GM12878 (cell line): Measurements from ENCODE around the gene ANK3. TPM values are rescaled to one million over a fixed set of nuclear protein-coding genes. Genes with fewer than 3 reads are reported as not detected.
A peak's percentile ranks its signal among the peaks of the same experiment; 100 is the strongest.

ENCODE experiments used
- CBX3 ChIP-seq: fragments of 200-600 bp; sonication (generic); IDR thresholded peaks from 2 replicates; pipeline ENCODE4 v1.6.1; 2016; ENCODE audit warnings: low read depth, borderline replicate concordance
- CEBPB ChIP-seq, 2 experiments: fragments of 150-350 bp in 1 of 2; IDR thresholded peaks; 2 replicates each; pipeline ENCODE4 v1.6.1; 2012 to 2014; ENCODE audit warnings: low read depth in 2 of 2, low read length in 2 of 2, borderline replicate concordance in 1 of 2, inconsistent platforms in 1 of 2
- CHD2 ChIP-seq: IDR thresholded peaks from 2 replicates; pipeline ENCODE4 v1.6.1; 2011; ENCODE audit warnings: low read depth, low read length, improper control_type of control experiment, borderline replicate concordance
- CREM ChIP-seq: IDR thresholded peaks from 2 replicates; pipeline ENCODE4 v1.6.1; 2014; ENCODE audit warnings: antibody characterized with exemption, low read depth
- E2F4 ChIP-seq: IDR thresholded peaks from 2 replicates; pipeline ENCODE4 v1.6.1; 2012; ENCODE audit warnings: low read depth, low read length, improper control_type of control experiment
- EZH2 ChIP-seq: IDR thresholded peaks from 2 replicates; pipeline ENCODE4 v1.6.1; 2012; ENCODE audit warnings: low read depth, mild to moderate bottlenecking, control low read depth, inconsistent platforms, low read length, borderline replicate concordance; ENCODE audit not compliant: control insufficient read depth
- GATAD2B ChIP-seq: fragments of 450-650 bp; conservative IDR thresholded peaks from 2 replicates; pipeline ENCODE4 v1.6.1; 2017; ENCODE audit warnings: low read depth, mild to moderate bottlenecking, moderate library complexity
- HDGF ChIP-seq: fragments of 450-650 bp; IDR thresholded peaks from 2 replicates; pipeline ENCODE4 v1.6.1; 2016; ENCODE audit warnings: antibody characterized with exemption
- IKZF2 ChIP-seq, 2 experiments: fragments of 450-650 bp; IDR thresholded peaks; 2 replicates each; pipeline ENCODE4 v1.6.1; 2017; ENCODE audit warnings: mild to moderate bottlenecking in 2 of 2, moderate library complexity in 2 of 2
- MXI1 ChIP-seq: fragments of 150-350 bp; IDR thresholded peaks from 2 replicates; pipeline ENCODE4 v1.6.1; 2011; ENCODE audit warnings: low read depth, mild to moderate bottlenecking, inconsistent platforms, low read length, improper control_type of control experiment
- NRF1 ChIP-seq: conservative IDR thresholded peaks from 2 replicates; pipeline ENCODE4 v1.6.1; 2011; ENCODE audit warnings: mild to moderate bottlenecking, low read depth, low read length, improper control_type of control experiment
- PRDM15 ChIP-seq: fragments of 450-650 bp; formaldehyde crosslinking; IDR thresholded peaks from 2 replicates; pipeline ENCODE4 v1.4.0; 2020; ENCODE audit warnings: mild to moderate bottlenecking, moderate library complexity
- RAD51 ChIP-seq: fragments of 450-650 bp; IDR thresholded peaks from 2 replicates; pipeline ENCODE4 v1.6.1; 2016; ENCODE audit warnings: moderate library complexity, mild to moderate bottlenecking, inconsistent platforms
- RCOR1 ChIP-seq: conservative IDR thresholded peaks from 2 replicates; pipeline ENCODE4 v1.6.1; 2012; ENCODE audit warnings: low read depth, low read length, improper control_type of control experiment
- TAF1 ChIP-seq: IDR thresholded peaks from 2 replicates; pipeline ENCODE4 v1.6.1; 2011; ENCODE audit warnings: mild to moderate bottlenecking, low read depth, low read length, borderline replicate concordance
- TARDBP ChIP-seq: IDR thresholded peaks from 2 replicates; pipeline ENCODE4 v1.6.1; 2016; ENCODE audit warnings: borderline replicate concordance
- USF1 ChIP-seq: IDR thresholded peaks from 2 replicates; pipeline ENCODE4 v1.6.1; 2011; ENCODE audit warnings: borderline replicate concordance, low read depth, mild to moderate bottlenecking, moderate library complexity, mixed read lengths, low read length; ENCODE audit not compliant: insufficient read depth; ENCODE audit errors: extremely low read length
- USF2 ChIP-seq: IDR thresholded peaks from 2 replicates; pipeline ENCODE4 v1.6.1; 2011; ENCODE audit warnings: low read depth, low read length, improper control_type of control experiment, borderline replicate concordance
- ZBTB11 ChIP-seq: fragments of 450-650 bp; formaldehyde crosslinking; IDR thresholded peaks from 2 replicates; pipeline ENCODE4 v1.5.0; 2022; ENCODE audit warnings: mild to moderate bottlenecking, missing genetic modification characterization
- ZNF274 ChIP-seq: IDR thresholded peaks from one replicate; pipeline ENCODE4 v1.8.0; 2011; ENCODE audit not compliant: insufficient read length, insufficient read depth
- ZNF622 ChIP-seq: fragments of 450-650 bp; IDR thresholded peaks from 2 replicates; pipeline ENCODE4 v1.6.1; 2017; ENCODE audit warnings: mild to moderate bottlenecking, inconsistent platforms
- polyA plus RNA-seq, 11 experiments: library from polyadenylated mRNA; depleted of rRNA in 4 of 11; unstranded in 6 of 11; stranded (reverse) in 5 of 11; fragments of >200 nt; fragmentation: Nextera tagmentation in 4 of 11; fragmentation: Illumina TruSeq in 1 of 11; extraction: Ambion mirVana in 4 of 11; extraction: Trizol in 1 of 11; gene quantifications; 1 replicate in 1 of 11; 2 replicates in 10 of 11; pipeline versions ENCODE4 v1.2.1 to v1.2.3, GENCODE V29; 2011 to 2016; ENCODE audit warnings: inconsistent platforms in 2 of 11, missing spikeins in 2 of 11, low read depth in 1 of 11
- total RNA-seq, 4 experiments: library from RNA; depleted of rRNA in 3 of 4; stranded (reverse); fragments of >200 nt in 3 of 4; fragmentation: Illumina TruSeq in 1 of 4; extraction: Trizol in 1 of 4; gene quantifications; 2 replicates each; pipeline versions ENCODE4 v1.2.1 to v1.2.3, GENCODE V29; 2013 to 2021

The ANK3 gene
- total and polyA plus RNA-seq, 10 of the 15 experiments (the other 5 are each of a cell fraction or from before 2014, with no cell fraction given), result 0.06 to 0.82 (median 0.20) TPM; not detected in 2

GRCh38 chr10:60086862-60087261, 302.8 kb downstream of the ANK3 start (continued):
- no peak for TF ChIP-seq USF1
- TF ChIP-seq RCOR1, result no peak
- no peak for TF ChIP-seq NRF1
- no peak for TF ChIP-seq E2F4
- TF ChIP-seq PRDM15, result no peak
- TF ChIP-seq RAD51, result no peak
- TF ChIP-seq ZBTB11 (CRISPR knock-in tag), result no peak
- no peak for TF ChIP-seq GATAD2B
- no peak for TF ChIP-seq CBX3
- no peak for TF ChIP-seq USF2
- TF ChIP-seq HDGF, result no peak
- TF ChIP-seq TAF1, result no peak
- no peak for TF ChIP-seq MXI1
- no peak for TF ChIP-seq CHD2
- no peak for TF ChIP-seq ZNF622
- peak in 1 of 2 experiments; percentile 43; a peak in 1 of 4 replicates for TF ChIP-seq IKZF2 (IDR thresholded peaks at IDR 0.05)
- TF ChIP-seq CEBPB (IDR thresholded peaks at IDR 0.05; ENCODE audit: borderline replicate concordance in 1 of 2, low read depth in 2 of 2, low read length in 2 of 2), result peak in 1 of 2 experiments; percentile 68; a peak in 1 of 4 replicates
- TF ChIP-seq TARDBP, result no peak
- TF ChIP-seq EZH2, result no peak
- TF ChIP-seq ZNF274, result no peak
- TF ChIP-seq CREM, result peak; percentile 79
